ENCODE measurements around the gene SLC34A3. TPM values are rescaled to one million over a fixed set of nuclear protein-coding genes. Genes with fewer than 3 reads are reported as not detected.

SLC34A3 gene
- total and polyA plus RNA-seq, 2 of the 8 experiments (the other 6 are each of a cell fraction or from before 2014, with no cell fraction given): 0.08 TPM; not detected in 1

Other genes starting within 250 kb of the SLC34A3 start
Only the 30 nearest of the 31 such genes appear.
- gene PAXX, start 238.5 kb upstream of the SLC34A3 start, total RNA-seq (2021; fragmentation: NEBNext Ultra II Directional; extraction: Animal tissue kit (Norgen Biotek cat#: 25700)): 40.8 and 43.4 TPM in 2 replicates
- 45.9 and 56.8 TPM in 2 replicates for gene PAXX, start 238.5 kb upstream of the SLC34A3 start, polyA plus RNA-seq (2011; rRNA removed)
- gene CLIC3, start 234.3 kb upstream of the SLC34A3 start, total RNA-seq (2021; fragmentation: NEBNext Ultra II Directional; extraction: Animal tissue kit (Norgen Biotek cat#: 25700)): not detected in 2 replicates
- 0.12 and 0.33 TPM in 2 replicates for gene CLIC3, start 234.3 kb upstream of the SLC34A3 start, polyA plus RNA-seq (2011; rRNA removed)
- 12.5 and 15.2 TPM in 2 replicates for gene ABCA2, start 202.7 kb upstream of the SLC34A3 start, total RNA-seq (2021; fragmentation: NEBNext Ultra II Directional; extraction: Animal tissue kit (Norgen Biotek cat#: 25700))
- gene ABCA2, start 202.7 kb upstream of the SLC34A3 start, polyA plus RNA-seq (2011; rRNA removed): 14.3 and 21.9 TPM in 2 replicates
- not detected in 2 replicates for gene FUT7, start 198.8 kb upstream of the SLC34A3 start, total RNA-seq (2021; fragmentation: NEBNext Ultra II Directional; extraction: Animal tissue kit (Norgen Biotek cat#: 25700))
- not detected in 2 replicates for gene FUT7, start 198.8 kb upstream of the SLC34A3 start, polyA plus RNA-seq (2011; rRNA removed)
- 41.9 and 44.1 TPM in 2 replicates for gene NPDC1, start 184.7 kb upstream of the SLC34A3 start, total RNA-seq (2021; fragmentation: NEBNext Ultra II Directional; extraction: Animal tissue kit (Norgen Biotek cat#: 25700))
- 26.2 and 43.6 TPM in 2 replicates for gene NPDC1, start 184.7 kb upstream of the SLC34A3 start, polyA plus RNA-seq (2011; rRNA removed)
- gene ENTPD2, start 176.8 kb upstream of the SLC34A3 start, total RNA-seq (2021; fragmentation: NEBNext Ultra II Directional; extraction: Animal tissue kit (Norgen Biotek cat#: 25700)): 3.2 and 3.8 TPM in 2 replicates
- 0.65 and 1.9 TPM in 2 replicates for gene ENTPD2, start 176.8 kb upstream of the SLC34A3 start, polyA plus RNA-seq (2011; rRNA removed)
- gene SAPCD2, start 160.3 kb upstream of the SLC34A3 start, total RNA-seq (2021; fragmentation: NEBNext Ultra II Directional; extraction: Animal tissue kit (Norgen Biotek cat#: 25700)): 30.3 and 32.1 TPM in 2 replicates
- 12.7 and 17.3 TPM in 2 replicates for gene SAPCD2, start 160.3 kb upstream of the SLC34A3 start, polyA plus RNA-seq (2011; rRNA removed)
- gene UAP1L1, start 153.4 kb upstream of the SLC34A3 start, total RNA-seq (2021; fragmentation: NEBNext Ultra II Directional; extraction: Animal tissue kit (Norgen Biotek cat#: 25700)): 5.4 and 5.5 TPM in 2 replicates
- 2.0 and 3.5 TPM in 2 replicates for gene UAP1L1, start 153.4 kb upstream of the SLC34A3 start, polyA plus RNA-seq (2011; rRNA removed)
- gene MAN1B1, start 143.9 kb upstream of the SLC34A3 start, total RNA-seq (2021; fragmentation: NEBNext Ultra II Directional; extraction: Animal tissue kit (Norgen Biotek cat#: 25700)): 35.1 and 36.3 TPM in 2 replicates
- 33.7 and 36.5 TPM in 2 replicates for gene MAN1B1, start 143.9 kb upstream of the SLC34A3 start, polyA plus RNA-seq (2011; rRNA removed)
- gene DPP7, start 116.2 kb upstream of the SLC34A3 start, total RNA-seq (2021; fragmentation: NEBNext Ultra II Directional; extraction: Animal tissue kit (Norgen Biotek cat#: 25700)): 21.2 and 21.5 TPM in 2 replicates
- gene DPP7, start 116.2 kb upstream of the SLC34A3 start, polyA plus RNA-seq (2011; rRNA removed): 26.8 and 34.7 TPM in 2 replicates
- gene GRIN1, start 91.7 kb upstream of the SLC34A3 start, total RNA-seq (2021; fragmentation: NEBNext Ultra II Directional; extraction: Animal tissue kit (Norgen Biotek cat#: 25700)): 2.1 TPM in 2 replicates
- 0.48 and 1.3 TPM in 2 replicates for gene GRIN1, start 91.7 kb upstream of the SLC34A3 start, polyA plus RNA-seq (2011; rRNA removed)
- gene LRRC26, start 60.9 kb upstream of the SLC34A3 start, total RNA-seq (2021; fragmentation: NEBNext Ultra II Directional; extraction: Animal tissue kit (Norgen Biotek cat#: 25700)): 0.34 and 0.36 TPM in 2 replicates
- 0.85 and 1.0 TPM in 2 replicates for gene LRRC26, start 60.9 kb upstream of the SLC34A3 start, polyA plus RNA-seq (2011; rRNA removed)
- gene TMEM210, start 58.8 kb upstream of the SLC34A3 start, total RNA-seq (2021; fragmentation: NEBNext Ultra II Directional; extraction: Animal tissue kit (Norgen Biotek cat#: 25700)): not detected in 2 replicates
- gene TMEM210, start 58.8 kb upstream of the SLC34A3 start, polyA plus RNA-seq (2011; rRNA removed): not detected in 2 replicates
- 37.7 and 41.9 TPM in 2 replicates for gene ANAPC2, start 42.3 kb upstream of the SLC34A3 start, total RNA-seq (2021; fragmentation: NEBNext Ultra II Directional; extraction: Animal tissue kit (Norgen Biotek cat#: 25700))
- gene ANAPC2, start 42.3 kb upstream of the SLC34A3 start, polyA plus RNA-seq (2011; rRNA removed): 30.2 and 44.3 TPM in 2 replicates
- 87.3 and 91.3 TPM in 2 replicates for gene SSNA1, start 42.2 kb upstream of the SLC34A3 start, total RNA-seq (2021; fragmentation: NEBNext Ultra II Directional; extraction: Animal tissue kit (Norgen Biotek cat#: 25700))
- gene SSNA1, start 42.2 kb upstream of the SLC34A3 start, polyA plus RNA-seq (2011; rRNA removed): 157 and 182 TPM in 2 replicates
- gene TPRN, start 30.2 kb upstream of the SLC34A3 start, total RNA-seq (2021; fragmentation: NEBNext Ultra II Directional; extraction: Animal tissue kit (Norgen Biotek cat#: 25700)): 23.2 and 27.2 TPM in 2 replicates
- 9.7 and 14.9 TPM in 2 replicates for gene TPRN, start 30.2 kb upstream of the SLC34A3 start, polyA plus RNA-seq (2011; rRNA removed)
- 44.1 and 44.2 TPM in 2 replicates for gene TMEM203, start 25.3 kb upstream of the SLC34A3 start, total RNA-seq (2021; fragmentation: NEBNext Ultra II Directional; extraction: Animal tissue kit (Norgen Biotek cat#: 25700))
- gene TMEM203, start 25.3 kb upstream of the SLC34A3 start, polyA plus RNA-seq (2011; rRNA removed): 57.1 and 67.1 TPM in 2 replicates
- gene NDOR1, start 25.2 kb upstream of the SLC34A3 start, total RNA-seq (2021; fragmentation: NEBNext Ultra II Directional; extraction: Animal tissue kit (Norgen Biotek cat#: 25700)): 32.3 and 33.2 TPM in 2 replicates
- 25.7 and 42.4 TPM in 2 replicates for gene NDOR1, start 25.2 kb upstream of the SLC34A3 start, polyA plus RNA-seq (2011; rRNA removed)
- gene RNF208, start 8.7 kb upstream of the SLC34A3 start, total RNA-seq (2021; fragmentation: NEBNext Ultra II Directional; extraction: Animal tissue kit (Norgen Biotek cat#: 25700)): 7.7 and 8.9 TPM in 2 replicates
- 2.7 and 4.8 TPM in 2 replicates for gene RNF208, start 8.7 kb upstream of the SLC34A3 start, polyA plus RNA-seq (2011; rRNA removed)
- 1.0 and 1.6 TPM in 2 replicates for gene CYSRT1, start 5.7 kb upstream of the SLC34A3 start, total RNA-seq (2021; fragmentation: NEBNext Ultra II Directional; extraction: Animal tissue kit (Norgen Biotek cat#: 25700))
- 6.5 and 7.6 TPM in 2 replicates for gene CYSRT1, start 5.7 kb upstream of the SLC34A3 start, polyA plus RNA-seq (2011; rRNA removed)
- gene RNF224, start 3.4 kb upstream of the SLC34A3 start, total RNA-seq (2021; fragmentation: NEBNext Ultra II Directional; extraction: Animal tissue kit (Norgen Biotek cat#: 25700)): 0.17 TPM in 1 of 2 replicates, not detected in the other
- 0.24 and 0.25 TPM in 2 replicates for gene RNF224, start 3.4 kb upstream of the SLC34A3 start, polyA plus RNA-seq (2011; rRNA removed)
- 307 and 311 TPM in 2 replicates for gene TUBB4B, start 10.4 kb downstream of the SLC34A3 start, total RNA-seq (2021; fragmentation: NEBNext Ultra II Directional; extraction: Animal tissue kit (Norgen Biotek cat#: 25700))
- gene TUBB4B, start 10.4 kb downstream of the SLC34A3 start, polyA plus RNA-seq (2011; rRNA removed): 280 and 342 TPM in 2 replicates
- not detected in 2 replicates for gene STPG3, start 20.4 kb downstream of the SLC34A3 start, total RNA-seq (2021; fragmentation: NEBNext Ultra II Directional; extraction: Animal tissue kit (Norgen Biotek cat#: 25700))
- 0.14 TPM in 1 of 2 replicates, not detected in the other for gene STPG3, start 20.4 kb downstream of the SLC34A3 start, polyA plus RNA-seq (2011; rRNA removed)
- 70.8 and 78.0 TPM in 2 replicates for gene NELFB, start 24.4 kb downstream of the SLC34A3 start, total RNA-seq (2021; fragmentation: NEBNext Ultra II Directional; extraction: Animal tissue kit (Norgen Biotek cat#: 25700))
- 57.6 and 86.5 TPM in 2 replicates for gene NELFB, start 24.4 kb downstream of the SLC34A3 start, polyA plus RNA-seq (2011; rRNA removed)
- 9.2 and 9.3 TPM in 2 replicates for gene TOR4A, start 46.8 kb downstream of the SLC34A3 start, total RNA-seq (2021; fragmentation: NEBNext Ultra II Directional; extraction: Animal tissue kit (Norgen Biotek cat#: 25700))
- 8.4 and 11.4 TPM in 2 replicates for gene TOR4A, start 46.8 kb downstream of the SLC34A3 start, polyA plus RNA-seq (2011; rRNA removed)
- gene NRARP, start 71.4 kb downstream of the SLC34A3 start, total RNA-seq (2021; fragmentation: NEBNext Ultra II Directional; extraction: Animal tissue kit (Norgen Biotek cat#: 25700)): 35.4 and 37.2 TPM in 2 replicates
- 32.5 and 52.0 TPM in 2 replicates for gene NRARP, start 71.4 kb downstream of the SLC34A3 start, polyA plus RNA-seq (2011; rRNA removed)
- 7.0 and 7.2 TPM in 2 replicates for gene EXD3, start 192.3 kb downstream of the SLC34A3 start, total RNA-seq (2021; fragmentation: NEBNext Ultra II Directional; extraction: Animal tissue kit (Norgen Biotek cat#: 25700))
- 9.4 and 12.7 TPM in 2 replicates for gene EXD3, start 192.3 kb downstream of the SLC34A3 start, polyA plus RNA-seq (2011; rRNA removed)
- gene NOXA1, start 192.5 kb downstream of the SLC34A3 start, total RNA-seq (2021; fragmentation: NEBNext Ultra II Directional; extraction: Animal tissue kit (Norgen Biotek cat#: 25700)): 0.34 and 0.55 TPM in 2 replicates
- 0.91 and 1.5 TPM in 2 replicates for gene NOXA1, start 192.5 kb downstream of the SLC34A3 start, polyA plus RNA-seq (2011; rRNA removed)
- gene ENTPD8, start 210.5 kb downstream of the SLC34A3 start, total RNA-seq (2021; fragmentation: NEBNext Ultra II Directional; extraction: Animal tissue kit (Norgen Biotek cat#: 25700)): 0.33 and 0.48 TPM in 2 replicates
- 0.51 and 1.1 TPM in 2 replicates for gene ENTPD8, start 210.5 kb downstream of the SLC34A3 start, polyA plus RNA-seq (2011; rRNA removed)
- 55.5 and 56.7 TPM in 2 replicates for gene NSMF, start 228.4 kb downstream of the SLC34A3 start, total RNA-seq (2021; fragmentation: NEBNext Ultra II Directional; extraction: Animal tissue kit (Norgen Biotek cat#: 25700))
- 65.1 and 90.8 TPM in 2 replicates for gene NSMF, start 228.4 kb downstream of the SLC34A3 start, polyA plus RNA-seq (2011; rRNA removed)

All from H1 (cell line).